Esophagus squamous epithelium (tissue), 5 donors: ENCODE data around the gene HOXC10. TPM values are rescaled to one million over a fixed set of nuclear protein-coding genes. Genes with fewer than 3 reads are reported as not detected.

ENCODE experiments used
- DNase-seq: peaks from one replicate; lab custom pipeline; 2025; lab: John Stamatoyannopoulos, UW
- H3K27ac ChIP-seq, 4 donors: fragments of 200-600 bp; sonication (generic); one replicate each; pipeline ENCODE4 v1.5.1; 2016 to 2019; ENCODE audit warnings: mild to moderate bottlenecking in 1 of 4
- H3K27me3 ChIP-seq, 4 donors: fragments of 200-600 bp; sonication (generic); 1 replicate in 3 of 4; 2 replicates in 1 of 4; pipeline versions ENCODE4 v1.5.1 to v1.6.0; 2017 to 2021; ENCODE audit warnings: antibody characterized with exemption in 1 of 4
- H3K36me3 ChIP-seq, 3 donors: fragments of 200-600 bp; sonication (generic); one replicate each; pipeline ENCODE4 v1.5.1; 2016 to 2019
- H3K4me1 ChIP-seq, 3 donors: fragments of 200-600 bp; sonication (generic); one replicate each; pipeline ENCODE4 v1.5.1; 2017 to 2019
- H3K4me3 ChIP-seq, 4 donors: fragments of 200-600 bp; sonication (generic); 1 replicate in 3 of 4; 2 replicates in 1 of 4; pipeline ENCODE4 v1.5.1; 2016 to 2019; ENCODE audit warnings: mild to moderate bottlenecking in 2 of 4, moderate library complexity in 1 of 4
- H3K9me3 ChIP-seq, 3 donors: fragments of 200-600 bp; sonication (generic); one replicate each; pipeline ENCODE4 v1.5.1; 2016 to 2019
- POLR2A ChIP-seq, 4 donors: fragments of 450-650 bp; IDR thresholded peaks; one replicate each; pipeline ENCODE4 v1.6.1; 2017; ENCODE audit warnings: antibody characterized with exemption in 4 of 4, mild to moderate bottlenecking in 4 of 4, moderate library complexity in 3 of 4
- WGBS, 2 donors: methylation state at CpG; one replicate each; pipeline ENCODE4 v1.1.5; 2018; 5-methylcytosine and 5-hydroxymethylcytosine counted together
- intact Hi-C: fragments of 100-400 bp; cut with DNase I; formaldehyde crosslinking; loops from one replicate; pipeline ENCODE4 v1.15.0; 2022
- total RNA-seq, 4 donors: library from RNA; depleted of rRNA; stranded (reverse); fragments of >200 nt; gene quantifications; one replicate each; pipeline ENCODE4 v1.1.0, GENCODE V29; 2016
- TF ChIP-seq, protein P1 (sequence below), 6 experiments: fragments of 450-650 bp in 4 of 6; fragments of 200-600 bp in 2 of 6; sonication (generic) in 2 of 6; IDR thresholded peaks; one replicate each; pipeline ENCODE4 v1.5.1; 2016 to 2019; ENCODE audit warnings: antibody characterized with exemption in 6 of 6, mild to moderate bottlenecking in 4 of 6, moderate library complexity in 4 of 6
- donor health status: DM: yes; HTN: yes; CAD: no.

Gene HOXC10
- total RNA-seq, 4 donors from 2014 or later: 0.31 to 1.3 TPM; not detected in 2

DNA sequence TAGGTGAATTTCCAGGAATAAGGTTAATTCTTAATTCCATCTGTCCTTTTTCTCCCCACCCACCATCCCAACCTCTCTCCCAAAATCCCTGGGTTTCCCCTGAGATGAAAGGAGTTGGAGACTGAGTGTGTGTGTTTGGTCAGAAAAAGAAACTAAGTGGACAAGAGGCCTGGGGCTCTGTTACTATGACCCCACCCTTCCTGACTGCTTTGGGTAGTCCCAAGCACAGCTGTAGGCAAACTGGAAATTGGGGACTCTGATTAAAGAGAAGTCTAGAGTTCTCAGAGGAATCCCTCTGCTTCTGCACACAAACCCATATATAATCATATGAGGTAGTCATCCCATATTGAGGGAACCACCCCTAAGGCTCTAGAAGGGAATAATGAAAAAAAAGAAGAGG is 37.2 kb upstream of the HOXC10 start:
- intact Hi-C loops: no loop called here
- Histone ChIP-seq H3K27ac (no peak overlapping the region), H3K36me3 (no peaks in the 10 kb centered on the region), H3K4me1 (peaks cover 0 to 22% (median 0%) of the 10 kb centered on the region in 3 donors), H3K9me3 (no peaks in the 10 kb centered on the region), H3K4me3 (no peak overlapping the region), H3K27me3 (peaks cover 39 to 100% (median 65%) of the 10 kb centered on the region in 4 donors)
- DNase-seq: no peak
- no peak for TF ChIP-seq POLR2A (IDR thresholded peaks at IDR 0.05)
- TF ChIP-seq, protein P1, sequence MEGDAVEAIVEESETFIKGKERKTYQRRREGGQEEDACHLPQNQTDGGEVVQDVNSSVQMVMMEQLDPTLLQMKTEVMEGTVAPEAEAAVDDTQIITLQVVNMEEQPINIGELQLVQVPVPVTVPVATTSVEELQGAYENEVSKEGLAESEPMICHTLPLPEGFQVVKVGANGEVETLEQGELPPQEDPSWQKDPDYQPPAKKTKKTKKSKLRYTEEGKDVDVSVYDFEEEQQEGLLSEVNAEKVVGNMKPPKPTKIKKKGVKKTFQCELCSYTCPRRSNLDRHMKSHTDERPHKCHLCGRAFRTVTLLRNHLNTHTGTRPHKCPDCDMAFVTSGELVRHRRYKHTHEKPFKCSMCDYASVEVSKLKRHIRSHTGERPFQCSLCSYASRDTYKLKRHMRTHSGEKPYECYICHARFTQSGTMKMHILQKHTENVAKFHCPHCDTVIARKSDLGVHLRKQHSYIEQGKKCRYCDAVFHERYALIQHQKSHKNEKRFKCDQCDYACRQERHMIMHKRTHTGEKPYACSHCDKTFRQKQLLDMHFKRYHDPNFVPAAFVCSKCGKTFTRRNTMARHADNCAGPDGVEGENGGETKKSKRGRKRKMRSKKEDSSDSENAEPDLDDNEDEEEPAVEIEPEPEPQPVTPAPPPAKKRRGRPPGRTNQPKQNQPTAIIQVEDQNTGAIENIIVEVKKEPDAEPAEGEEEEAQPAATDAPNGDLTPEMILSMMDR (IDR thresholded peaks at IDR 0.05): no peak

DNA sequence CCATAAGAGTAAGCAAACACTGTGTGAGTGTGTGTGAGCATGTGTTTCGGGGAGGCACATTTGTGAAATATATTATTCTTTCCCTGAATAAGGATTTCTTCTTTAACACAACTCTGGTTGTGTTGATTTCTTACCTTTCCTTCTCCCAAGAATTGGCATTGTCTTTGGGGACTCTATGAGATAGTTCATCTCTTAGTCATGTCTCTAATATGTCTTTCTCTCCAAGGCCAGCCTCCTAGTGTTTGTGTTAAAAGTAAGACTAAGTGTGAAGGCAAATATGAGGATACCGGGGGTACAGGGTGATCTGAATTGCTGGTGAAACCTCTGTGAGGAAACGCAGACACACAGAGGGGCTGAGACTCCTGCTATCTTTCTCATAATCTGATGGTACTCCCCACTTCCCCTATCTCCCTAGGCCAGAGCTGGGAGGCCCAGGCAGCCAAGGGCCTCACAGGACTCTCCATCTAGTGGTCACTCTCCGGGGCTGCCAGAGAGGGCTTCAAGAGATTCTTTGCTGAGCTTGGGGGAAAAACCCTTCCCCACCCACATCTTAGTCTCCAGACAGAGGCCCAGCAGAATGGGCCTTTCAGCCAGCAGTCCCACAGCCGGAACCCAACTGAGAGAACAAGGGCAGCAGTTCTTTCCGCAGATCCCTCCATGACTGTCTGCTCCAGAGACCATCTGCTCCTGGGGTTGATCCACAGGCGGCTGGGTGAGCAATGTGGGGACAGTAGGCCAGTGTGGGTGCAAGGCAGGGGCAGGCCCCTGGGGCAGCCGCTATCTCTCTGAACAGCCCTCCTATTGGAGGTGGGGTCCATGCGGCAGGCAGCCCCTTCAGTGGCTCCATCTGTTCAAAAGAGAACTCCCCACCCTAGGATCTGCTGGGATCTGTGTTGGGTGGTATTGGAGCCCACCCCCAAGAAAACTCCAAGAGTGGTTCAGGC is 36.0 kb upstream of the HOXC10 start:
- DNase-seq: no peak
- intact Hi-C loops: no loop called here
- H3K4me1 ChIP-seq: peaks cover 0 to 28% (median 5%) of the 10 kb centered on the region in 3 donors
- no peaks in the 10 kb centered on the region for H3K9me3 ChIP-seq
- H3K36me3 ChIP-seq: no peaks in the 10 kb centered on the region
- no peak overlapping the region for H3K27ac ChIP-seq
- H3K27me3 ChIP-seq: peaks cover 51 to 100% (median 72%) of the 10 kb centered on the region in 4 donors
- 46 to 52% methylated on average over 3 of the region's 9 CpGs for WGBS, 2 donors
- TF ChIP-seq, protein P1 (IDR thresholded peaks at IDR 0.05): no peak
- no peak for TF ChIP-seq POLR2A (IDR thresholded peaks at IDR 0.05)
- no peak overlapping the region for H3K4me3 ChIP-seq

DNA sequence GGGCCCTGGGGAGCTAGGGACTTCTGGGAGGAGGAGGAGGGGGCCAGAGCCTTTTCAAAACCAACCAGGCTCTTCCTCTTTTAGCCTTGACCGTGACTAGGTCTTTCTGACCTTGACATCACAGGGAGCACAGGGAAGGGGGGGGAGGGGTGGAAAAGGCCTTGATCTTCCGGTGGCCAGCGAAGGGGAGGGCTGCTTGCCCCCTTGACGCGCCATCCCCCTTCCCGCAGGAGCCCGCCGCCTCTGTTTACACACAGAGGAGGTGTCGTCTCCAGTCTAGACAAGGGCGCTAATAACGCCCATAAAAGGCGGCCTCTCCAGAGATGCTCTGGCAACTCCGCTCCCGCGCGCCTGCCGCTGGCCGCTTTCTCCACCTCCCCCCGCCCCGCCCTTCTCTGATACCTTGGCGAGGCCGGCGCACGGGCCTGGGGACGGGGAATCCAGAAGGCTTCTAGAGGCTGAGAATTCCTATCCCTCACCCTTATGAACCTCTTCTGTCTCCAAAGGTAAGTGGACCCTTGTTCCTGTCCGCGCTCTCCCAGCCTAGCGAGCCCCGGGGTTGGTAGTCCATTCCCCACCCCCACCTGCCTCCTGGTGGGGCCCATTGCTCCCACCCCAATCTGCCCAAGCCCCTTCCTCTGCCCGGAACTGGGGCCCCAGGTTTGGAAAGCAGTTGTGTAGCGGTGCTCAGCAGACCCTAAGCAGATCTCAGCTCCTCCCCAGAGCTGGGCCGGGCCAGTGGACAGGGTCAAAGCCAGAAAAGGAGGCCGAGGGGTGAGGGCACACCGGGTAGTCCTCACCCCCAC is 35.1 kb upstream of the HOXC10 start:
- Histone ChIP-seq H3K4me3 (no peak overlapping the region), H3K27me3 (peaks cover 53 to 100% (median 72%) of the 10 kb centered on the region in 4 donors), H3K27ac (no peak overlapping the region), H3K9me3 (no peaks in the 10 kb centered on the region), H3K4me1 (peaks cover 0 to 30% (median 5%) of the 10 kb centered on the region in 3 donors), H3K36me3 (no peaks in the 10 kb centered on the region)
- WGBS, 2 donors: 9% methylated on average over 15 of the region's 34 CpGs
- TF ChIP-seq, protein P1 (IDR thresholded peaks at IDR 0.05): no peak
- no peak for TF ChIP-seq POLR2A (IDR thresholded peaks at IDR 0.05)
- intact Hi-C loops: no loop called here
- no peak for DNase-seq

DNA sequence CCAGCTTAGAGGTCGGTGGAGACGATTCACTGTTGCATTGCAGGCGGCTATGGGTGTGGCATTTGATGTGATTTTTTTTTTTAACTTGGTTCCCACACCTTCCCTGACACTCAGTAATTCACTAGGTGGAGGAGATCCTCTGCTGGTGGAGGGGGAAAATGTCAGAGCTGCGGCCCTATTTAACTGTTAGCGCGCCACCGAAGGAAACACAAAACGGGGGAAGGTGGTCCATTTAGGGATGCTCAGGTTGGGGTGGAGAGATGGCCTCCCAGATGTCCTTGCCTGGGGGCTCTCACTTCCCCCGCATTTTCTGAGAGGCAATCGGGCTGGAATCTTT is 34.5 kb upstream of the HOXC10 start:
- H3K27ac ChIP-seq: no peak overlapping the region

More for the DNA sequence above, 34.5 kb upstream of the HOXC10 start:
- no peak for DNase-seq
- peaks cover 58 to 100% (median 70%) of the 10 kb centered on the region in 4 donors for H3K27me3 ChIP-seq
- no peak overlapping the region for H3K4me3 ChIP-seq
- TF ChIP-seq, protein P1 (IDR thresholded peaks at IDR 0.05): no peak
- no peak for TF ChIP-seq POLR2A (IDR thresholded peaks at IDR 0.05)
- intact Hi-C loops: no loop called here
- no peaks in the 10 kb centered on the region for H3K36me3 ChIP-seq
- WGBS, 2 donors: 0 to 30% methylated on average over 5 to 7 of the region's 10 CpGs
- peaks cover under 1 to 32% (median 5%) of the 10 kb centered on the region in 3 donors for H3K4me1 ChIP-seq
- H3K9me3 ChIP-seq: no peaks in the 10 kb centered on the region
